Activated T-cell treated with anti-CD3 and anti-CD28 coated beads, Interleukin-2, amount 50 U/mL, for 72 hours (primary cell): ENCODE results near the gene HES7. TPM values are rescaled to one million over a fixed set of nuclear protein-coding genes. Genes with fewer than 3 reads are reported as not detected.

Source experiments
- ATAC-seq, 2 donors: fragments of 150-1000 bp; cut with Tn5 transposase; replicated peaks in 1 of 2; 2 replicates each; pipeline ENCODE4 v1.10.0; 2021; ENCODE audit warnings: moderate library complexity in 2 of 2, mild to moderate bottlenecking in 1 of 2
- DNase-seq, 2 donors: peaks; one replicate each; pipeline ENCODE4 v3.0.0; 2021 to 2022; ENCODE audit warnings: mixed read lengths in 1 of 2
- H3K27ac Mint-ChIP-seq: one replicate; pipeline ENCODE4 v1.8.0; 2022; ENCODE audit warnings: mild to moderate bottlenecking, moderate library complexity, mixed read lengths
- H3K27me3 Mint-ChIP-seq: one replicate; pipeline ENCODE4 v1.8.0; 2022; ENCODE audit warnings: low read depth, mixed read lengths
- H3K36me3 Mint-ChIP-seq, 2 donors: one replicate each; pipeline ENCODE4 v1.8.0; 2022; ENCODE audit warnings: mixed read lengths in 2 of 2, mild to moderate bottlenecking in 1 of 2; ENCODE audit not compliant: insufficient read depth in 2 of 2
- H3K4me1 Mint-ChIP-seq: one replicate; pipeline ENCODE4 v1.8.0; 2022; ENCODE audit warnings: low read depth, mixed read lengths
- H3K4me3 Mint-ChIP-seq, 2 donors: one replicate each; pipeline ENCODE4 v1.8.0; 2022; ENCODE audit warnings: mild to moderate bottlenecking in 2 of 2, mixed read lengths in 2 of 2, moderate library complexity in 2 of 2
- H3K9me3 Mint-ChIP-seq, 2 donors: one replicate each; pipeline ENCODE4 v1.8.0; 2022; ENCODE audit warnings: mixed read lengths in 2 of 2
- total RNA-seq, 2 donors: library from RNA; stranded (reverse); gene quantifications; one replicate each; pipeline ENCODE4 v1.2.3, GENCODE V29; 2022

The HES7 gene
- total RNA-seq, 2 donors from 2014 or later, result 1.5 to 4.3 TPM

GRCh38 chr17:8160741-8161221, 36.9 kb upstream of the HES7 start:
- DNase-seq, result no peak
- ATAC-seq, result no peak
- no peaks in the 10 kb centered on the region for H3K9me3 Mint-ChIP-seq
- peaks cover 61% of the 10 kb centered on the region for H3K4me1 Mint-ChIP-seq
- H3K36me3 Mint-ChIP-seq, result peaks cover 3 to 22% of the 10 kb centered on the region in 2 donors
- H3K4me3 Mint-ChIP-seq, result peak overlapping the region; percentile 88 to 90
- peak overlapping the region; percentile 89 for H3K27ac Mint-ChIP-seq
- no peaks in the 10 kb centered on the region for H3K27me3 Mint-ChIP-seq

DNA sequence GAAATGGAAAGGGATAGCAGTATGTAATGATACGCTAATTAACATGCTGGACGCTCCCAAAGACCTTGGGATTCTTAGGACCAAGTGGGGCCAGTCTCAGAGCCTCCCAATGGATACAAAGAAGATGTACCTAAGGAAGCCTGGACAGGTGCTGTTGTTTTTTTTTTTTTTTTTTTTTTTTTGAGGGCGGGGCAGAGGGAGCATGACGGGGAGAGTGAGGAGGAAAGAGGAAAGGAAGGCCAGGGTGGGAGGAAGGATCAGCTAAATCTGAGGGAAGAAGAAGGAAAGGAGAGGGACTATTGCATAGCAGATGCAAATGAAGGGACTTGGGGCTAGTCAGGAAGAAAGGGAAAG, 36.3 kb upstream of the HES7 start:
- Mint-ChIP-seq H3K4me1 (peaks cover 60% of the 10 kb centered on the region), H3K27ac (peak overlapping the region; percentile 27), H3K27me3 (no peaks in the 10 kb centered on the region), H3K9me3 (no peaks in the 10 kb centered on the region), H3K4me3 (peak overlapping the region; percentile 11 to 88), H3K36me3 (peaks cover 3 to 22% of the 10 kb centered on the region in 2 donors)
- ATAC-seq (no peak), DNase-seq (no peak)

- ATAC-seq, result no peak
- no peak for DNase-seq
- Mint-ChIP-seq H3K9me3 (no peaks in the 10 kb centered on the region), H3K27me3 (no peaks in the 10 kb centered on the region), H3K27ac (peak overlapping the region; percentile 27), H3K4me1 (peaks cover 55% of the 10 kb centered on the region), H3K36me3 (peaks cover 3 to 22% of the 10 kb centered on the region in 2 donors), H3K4me3 (peak overlapping the region; percentile 36 to 56)
Observed at GRCh38 chr17:8159459-8160223, 35.7 kb upstream of the HES7 start.

DNA sequence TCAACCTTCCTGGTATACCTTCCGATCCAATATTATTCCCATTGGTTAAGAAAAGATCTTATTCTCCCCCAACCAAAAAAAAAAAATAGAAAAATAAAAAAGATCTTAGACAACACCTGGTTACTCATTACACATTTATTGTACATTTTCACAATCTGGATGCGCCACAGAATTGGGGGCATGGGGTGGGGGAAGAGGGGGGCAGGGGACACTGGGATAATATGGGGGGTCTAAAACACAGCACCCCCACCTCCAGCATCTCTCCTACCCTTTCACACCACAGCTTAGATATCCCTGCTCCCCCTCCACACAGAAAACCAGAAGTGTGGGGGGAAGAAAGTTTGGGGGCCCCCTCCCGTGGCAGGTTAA, 35.1 kb upstream of the HES7 start:
- H3K9me3 Mint-ChIP-seq, result no peaks in the 10 kb centered on the region
- DNase-seq, result no peak
- H3K27me3 Mint-ChIP-seq, result no peaks in the 10 kb centered on the region
- H3K4me1 Mint-ChIP-seq, result peaks cover 49% of the 10 kb centered on the region
- H3K4me3 Mint-ChIP-seq, result peak overlapping the region; percentile 62 to 64
- ATAC-seq, result no peak
- H3K36me3 Mint-ChIP-seq, result peaks cover 3 to 22% of the 10 kb centered on the region in 2 donors
- peak overlapping the region; percentile 55 for H3K27ac Mint-ChIP-seq

DNA sequence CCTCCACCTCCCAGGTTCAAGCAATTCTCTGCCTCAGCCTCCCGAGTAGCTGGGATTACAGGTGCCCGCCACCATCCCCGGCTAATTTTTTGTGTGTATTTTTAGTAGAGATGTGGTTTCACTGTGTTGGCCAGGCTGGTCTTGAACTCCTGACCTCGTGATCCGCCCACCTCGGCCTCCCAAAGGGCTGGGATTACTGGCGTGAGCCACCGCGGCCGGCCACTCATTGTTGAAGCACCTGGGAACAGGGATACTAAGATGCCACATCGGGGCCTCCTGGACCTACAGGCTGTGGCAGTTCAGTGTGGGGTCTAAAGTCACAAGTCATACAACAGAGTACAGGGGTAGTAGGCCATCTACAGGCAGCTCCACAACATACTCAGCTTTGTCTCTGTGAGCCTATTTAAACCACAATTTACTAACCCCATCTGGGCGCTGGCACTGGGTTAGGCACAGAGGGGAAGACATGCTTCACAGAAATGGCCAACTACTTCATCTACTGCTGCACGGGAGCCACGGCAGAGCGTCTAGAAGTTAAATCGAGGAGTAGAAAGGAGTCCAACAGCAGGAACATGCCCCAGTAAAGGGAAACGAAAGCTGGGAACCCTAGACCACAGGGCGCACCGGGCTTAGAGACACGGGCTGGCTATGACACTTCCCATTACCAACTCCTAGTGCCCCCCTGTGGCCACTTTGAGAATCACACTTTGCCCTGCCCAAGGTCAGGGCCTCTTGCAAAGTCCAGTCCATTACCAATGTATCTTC, 34.5 kb upstream of the HES7 start:
- DNase-seq (peak; percentile 90 to 92), ATAC-seq (no peak)
- peak overlapping the region; percentile 55 for H3K27ac Mint-ChIP-seq
- H3K36me3 Mint-ChIP-seq, result peaks cover 3 to 22% of the 10 kb centered on the region in 2 donors
- peaks cover 43% of the 10 kb centered on the region for H3K4me1 Mint-ChIP-seq
- H3K4me3 Mint-ChIP-seq, result peak overlapping the region; percentile 62 to 64
- no peaks in the 10 kb centered on the region for H3K27me3 Mint-ChIP-seq
- H3K9me3 Mint-ChIP-seq, result no peaks in the 10 kb centered on the region

GRCh38 chr17:8156246-8156992, 32.5 kb upstream of the HES7 start:
- Mint-ChIP-seq H3K4me1 (peaks cover 38% of the 10 kb centered on the region), H3K27ac (no peak overlapping the region), H3K36me3 (peaks cover 3 to 20% of the 10 kb centered on the region in 2 donors), H3K27me3 (no peaks in the 10 kb centered on the region), H3K9me3 (no peaks in the 10 kb centered on the region), H3K4me3 (no peak overlapping the region)
- peak; percentile 100 for DNase-seq
- peak; percentile 81 to 84 for ATAC-seq

GRCh38 chr17:8155996-8156245, 32.0 kb upstream of the HES7 start:
- DNase-seq (no peak), ATAC-seq (no peak)
- Mint-ChIP-seq H3K27ac (no peak overlapping the region), H3K9me3 (no peaks in the 10 kb centered on the region), H3K4me3 (no peak overlapping the region), H3K36me3 (peaks cover 3 to 18% of the 10 kb centered on the region in 2 donors), H3K27me3 (no peaks in the 10 kb centered on the region), H3K4me1 (peaks cover 35% of the 10 kb centered on the region)

GRCh38 chr17:8155231-8155995, 31.5 kb upstream of the HES7 start:
- Mint-ChIP-seq H3K4me1 (peaks cover 30% of the 10 kb centered on the region), H3K4me3 (no peak overlapping the region)

GRCh38 chr17:8154608-8155155, 30.8 kb upstream of the HES7 start:
- Mint-ChIP-seq H3K4me3 (no peak overlapping the region), H3K36me3 (peaks cover 3 to 13% of the 10 kb centered on the region in 2 donors), H3K27ac (peak overlapping the region; percentile 14), H3K9me3 (no peaks in the 10 kb centered on the region), H3K27me3 (no peaks in the 10 kb centered on the region), H3K4me1 (peaks cover 23% of the 10 kb centered on the region)
- ATAC-seq (no peak), DNase-seq (no peak)

More at GRCh38 chr17:8155231-8155995, 31.5 kb upstream of the HES7 start:
- no peak for ATAC-seq
- H3K36me3 Mint-ChIP-seq, result peaks cover 3 to 18% of the 10 kb centered on the region in 2 donors
- no peaks in the 10 kb centered on the region for H3K9me3 Mint-ChIP-seq
- H3K27ac Mint-ChIP-seq, result no peak overlapping the region
- DNase-seq, result no peak
- H3K27me3 Mint-ChIP-seq, result no peaks in the 10 kb centered on the region

DNA sequence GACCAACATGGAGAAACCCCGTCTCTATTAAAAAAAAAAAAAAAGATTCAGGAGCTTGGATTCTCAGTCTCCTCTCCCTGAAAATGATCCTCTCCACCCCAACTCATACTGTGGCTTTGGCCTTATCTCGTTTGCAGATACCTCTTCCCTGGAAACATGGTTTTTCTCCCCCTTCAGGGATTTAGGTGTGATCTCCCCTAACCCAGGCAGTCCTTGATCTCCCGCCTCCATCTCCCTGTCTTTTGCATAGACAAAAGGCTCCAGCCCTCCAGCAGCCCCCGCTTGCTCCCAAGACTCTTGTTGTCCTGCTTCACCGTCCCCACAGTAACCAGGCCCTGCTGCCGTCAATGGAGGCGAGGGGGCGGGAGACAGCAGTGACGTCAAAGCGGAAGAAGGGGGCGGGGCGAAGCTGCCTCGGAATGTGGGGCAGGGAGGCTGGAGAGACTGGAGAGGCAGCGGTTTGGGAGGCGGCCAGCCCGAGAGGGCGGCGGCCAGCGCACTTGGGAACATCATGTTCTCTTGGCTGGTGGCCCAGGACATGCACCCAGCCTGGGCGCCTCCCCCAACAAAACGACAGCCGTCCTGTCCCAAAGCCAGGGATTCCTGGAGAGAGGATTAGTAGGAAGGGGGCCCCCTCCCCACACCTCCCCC, 30.2 kb upstream of the HES7 start:
- DNase-seq (peak; percentile 87 to 94), ATAC-seq (peak in 1 of 2 donors; percentile 13)
- H3K27ac Mint-ChIP-seq, result peak overlapping the region; percentile 44
- peaks cover 3 to 14% of the 10 kb centered on the region in 2 donors for H3K36me3 Mint-ChIP-seq
- H3K27me3 Mint-ChIP-seq, result no peaks in the 10 kb centered on the region
- peaks cover 21% of the 10 kb centered on the region for H3K4me1 Mint-ChIP-seq
- no peak overlapping the region for H3K4me3 Mint-ChIP-seq
- no peaks in the 10 kb centered on the region for H3K9me3 Mint-ChIP-seq

GRCh38 chr17:8153525-8153956, 29.6 kb upstream of the HES7 start:
- ATAC-seq, result no peak
- peaks cover 16% of the 10 kb centered on the region for H3K4me1 Mint-ChIP-seq
- H3K27ac Mint-ChIP-seq, result peak overlapping the region; percentile 82

GRCh38 chr17:8153031-8153451, 29.1 kb upstream of the HES7 start:
- no peak overlapping the region for H3K4me3 Mint-ChIP-seq

More at GRCh38 chr17:8153525-8153956, 29.6 kb upstream of the HES7 start:
- H3K9me3 Mint-ChIP-seq, result no peaks in the 10 kb centered on the region
- H3K36me3 Mint-ChIP-seq, result peaks cover under 1 to 14% of the 10 kb centered on the region in 2 donors
- H3K4me3 Mint-ChIP-seq, result no peak overlapping the region
- H3K27me3 Mint-ChIP-seq, result no peaks in the 10 kb centered on the region
- peak; percentile 49 to 66 for DNase-seq

More at GRCh38 chr17:8153031-8153451, 29.1 kb upstream of the HES7 start:
- Mint-ChIP-seq H3K27ac (peak overlapping the region; percentile 82), H3K36me3 (peaks cover 0 to 12% of the 10 kb centered on the region in 2 donors), H3K27me3 (no peaks in the 10 kb centered on the region), H3K9me3 (no peaks in the 10 kb centered on the region), H3K4me1 (peaks cover 11% of the 10 kb centered on the region)
- DNase-seq (no peak), ATAC-seq (no peak)
